GM19467 (cell line): ENCODE measurements around the gene SYCE1.

Experiments used
- ATAC-seq: cut with Tn5 transposase; IDR thresholded peaks from one replicate; pipeline ENCODE4 v1.9.1; 2021; ENCODE audit warnings: mild to moderate bottlenecking, moderate library complexity; ENCODE audit not compliant: unreplicated experiment

The SYCE1 gene

DNA sequence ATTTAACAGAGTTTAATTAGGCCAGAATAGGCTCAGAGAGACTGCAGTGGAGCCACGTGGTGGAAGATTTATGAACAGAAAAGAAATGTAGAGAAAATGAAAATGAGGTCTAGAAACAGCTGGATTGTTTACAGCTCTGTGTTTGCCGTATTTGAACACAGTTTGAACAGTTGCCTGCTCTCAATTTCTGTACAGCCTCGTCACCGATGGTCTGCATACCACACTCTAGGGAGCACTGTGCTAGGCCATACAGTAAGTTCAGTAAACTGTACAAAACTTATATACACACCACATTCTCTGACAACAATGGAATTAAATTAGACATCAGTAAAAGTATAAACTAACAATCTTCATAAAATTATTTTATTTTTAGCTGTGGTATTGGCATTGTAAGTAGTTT lies 49.3 kb downstream of the SYCE1 start:
- ATAC-seq, result no peak

DNA sequence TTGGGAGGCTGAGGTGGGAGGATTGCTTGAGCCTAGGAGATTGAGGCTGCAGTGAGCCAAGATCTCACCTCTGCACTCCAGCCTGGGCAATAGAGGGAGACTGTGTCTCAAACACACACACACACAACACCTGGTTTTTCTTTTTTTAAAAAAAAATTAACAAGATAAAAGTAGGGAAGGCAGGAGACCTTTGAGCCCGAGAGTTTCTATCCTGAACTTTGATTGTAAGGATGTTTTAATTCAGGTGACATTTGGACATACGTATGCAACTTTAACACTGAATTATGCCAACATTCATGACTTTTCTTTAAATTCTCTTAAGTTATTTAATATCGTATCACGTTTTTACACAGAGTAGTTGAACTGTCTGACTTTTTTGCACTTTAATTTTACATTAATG lies 49.9 kb downstream of the SYCE1 start:
- ATAC-seq, result no peak

DNA sequence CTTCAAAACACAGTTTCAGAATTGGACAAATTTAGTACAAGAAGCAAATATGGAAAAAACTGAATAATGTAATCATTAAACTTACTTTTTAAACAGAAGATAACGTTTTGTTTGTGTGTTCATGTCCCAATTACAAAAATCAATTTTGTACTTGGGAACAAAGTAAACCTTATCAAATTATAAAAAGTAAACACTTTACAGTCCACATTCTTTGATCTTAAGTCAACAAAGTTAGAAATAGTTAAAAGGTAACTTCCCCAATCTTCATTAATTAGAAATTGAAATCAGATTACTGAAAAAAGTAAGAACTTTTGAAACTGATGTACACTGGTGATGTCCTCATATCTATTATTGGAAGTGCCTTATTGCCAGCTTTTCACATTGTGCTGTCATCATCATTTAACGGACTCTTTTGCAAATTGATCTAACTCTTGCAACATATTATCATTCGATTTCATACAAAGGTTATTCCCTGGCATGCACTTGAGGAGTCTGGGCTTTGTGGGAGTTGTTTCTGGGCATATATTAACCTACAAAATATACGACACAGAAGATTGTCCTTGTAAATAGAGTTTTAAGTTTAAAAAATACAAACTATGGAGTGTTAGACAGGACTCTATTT lies 53.4 kb downstream of the SYCE1 start:
- ATAC-seq, result no peak

DNA sequence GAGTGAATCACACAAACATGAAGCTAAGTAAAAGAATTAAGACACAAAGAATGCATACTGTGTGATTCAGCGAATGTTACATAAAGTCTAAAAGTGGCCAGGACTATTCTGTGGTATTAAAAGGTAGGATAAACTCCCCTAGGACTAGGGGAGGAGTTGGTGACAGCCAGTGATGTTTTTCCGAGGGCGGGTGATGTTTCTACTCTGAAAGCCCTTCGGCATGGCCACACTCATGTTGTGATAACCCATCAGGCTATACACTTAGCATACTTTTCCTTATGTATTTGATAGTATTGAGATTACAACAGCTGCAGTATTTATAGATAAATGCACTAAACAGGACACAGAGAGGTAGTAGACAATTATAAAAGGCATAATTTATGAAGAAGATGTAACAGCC lies 54.0 kb downstream of the SYCE1 start:
- no peak for ATAC-seq

DNA sequence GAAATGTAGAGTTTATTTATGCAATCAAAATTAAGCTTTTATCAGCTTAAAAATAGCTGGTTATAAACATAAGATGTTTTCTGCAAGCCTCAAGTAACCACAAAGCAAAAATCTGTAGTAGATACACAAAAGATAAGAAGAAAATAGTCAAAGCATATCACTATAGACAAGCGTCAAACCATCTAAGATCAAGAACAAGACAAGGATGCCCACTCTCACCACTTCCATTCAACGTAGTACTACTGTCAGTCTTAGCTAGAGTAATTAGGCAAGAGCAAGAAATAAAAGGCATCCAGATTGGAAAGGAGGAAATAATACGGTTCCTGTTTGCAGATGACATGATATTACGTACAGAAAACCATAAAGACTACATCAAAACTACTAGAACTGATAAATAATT lies 55.7 kb downstream of the SYCE1 start:
- no peak for ATAC-seq
